GM23338 (cell line): ENCODE measurements around the gene NLGN1. TPM values are rescaled to one million over a fixed set of nuclear protein-coding genes. Genes with fewer than 3 reads are reported as not detected.

Experiments used
- ATAC-seq: fragments of 200-7000 bp; cut with Tn5 transposase; 3 replicates; pipeline ENCODE4 v1.9.1; 2020
- DNase-seq: peaks from one replicate; pipeline ENCODE4 v3.0.0-alpha.2; 2015; ENCODE audit warnings: low spot score
- H2AFZ ChIP-seq: fragments of 200-600 bp; sonication (generic); 2 replicates; pipeline ENCODE4 v1.8.0; 2016; ENCODE audit warnings: antibody characterized with exemption, mild to moderate bottlenecking, moderate library complexity
- H3F3A ChIP-seq: fragments of 200-600 bp; sonication (generic); replicated peaks from 2 replicates; pipeline ENCODE4 v1.8.0; 2017; ENCODE audit warnings: antibody characterized with exemption, mixed run types, low read depth
- H3K27ac ChIP-seq: fragments of 200-600 bp; sonication (generic); 2 replicates; pipeline ENCODE4 v1.6.1; 2016; ENCODE audit warnings: low read depth
- H3K27me3 ChIP-seq: fragments of 200-600 bp; sonication (generic); 2 replicates; pipeline ENCODE4 v1.8.0; 2016; ENCODE audit warnings: mild to moderate bottlenecking, mixed run types, moderate library complexity; ENCODE audit not compliant: insufficient read depth
- H3K36me3 ChIP-seq: fragments of 200-600 bp; sonication (generic); 2 replicates; pipeline ENCODE4 v1.8.0; 2016; ENCODE audit warnings: mild to moderate bottlenecking; ENCODE audit not compliant: insufficient read depth
- H3K4me1 ChIP-seq: fragments of 200-600 bp; sonication (generic); 2 replicates; pipeline ENCODE4 v1.8.0; 2016; ENCODE audit warnings: mild to moderate bottlenecking, moderate library complexity; ENCODE audit not compliant: insufficient read depth
- H3K4me2 ChIP-seq: fragments of 200-600 bp; sonication (generic); 2 replicates; pipeline ENCODE4 v1.7.1; 2017; ENCODE audit warnings: mixed run types
- H3K4me3 ChIP-seq: fragments of 200-600 bp; sonication (generic); 2 replicates; pipeline ENCODE4 v1.6.1; 2016; ENCODE audit warnings: mixed run types
- H3K79me2 ChIP-seq: fragments of 200-600 bp; sonication (generic); replicated peaks from 2 replicates; pipeline ENCODE4 v1.8.0; 2017; ENCODE audit warnings: mild to moderate bottlenecking; ENCODE audit not compliant: insufficient read depth
- H3K9me2 ChIP-seq: fragments of 200-600 bp; sonication (generic); 2 replicates; pipeline ENCODE4 v1.8.0; 2017; ENCODE audit not compliant: insufficient read depth
- H4K20me1 ChIP-seq: fragments of 200-600 bp; sonication (generic); replicated peaks from 2 replicates; pipeline ENCODE4 v1.8.0; 2017; ENCODE audit warnings: mild to moderate bottlenecking; ENCODE audit not compliant: insufficient read depth
- H3K27ac Mint-ChIP-seq: 2 replicates; pipeline ENCODE4 v1.8.0; 2020; ENCODE audit warnings: inconsistent platforms, mild to moderate bottlenecking, moderate library complexity, mixed read lengths
- H3K27me3 Mint-ChIP-seq: 3 replicates; pipeline ENCODE4 v1.8.0; 2022; ENCODE audit warnings: low read depth, mild to moderate bottlenecking, moderate library complexity, mixed read lengths, inconsistent platforms; ENCODE audit not compliant: insufficient read depth, poor library complexity
- H3K36me3 Mint-ChIP-seq: 3 replicates; pipeline ENCODE4 v1.8.0; 2021; ENCODE audit warnings: low read depth, mild to moderate bottlenecking, inconsistent platforms, moderate library complexity, mixed read lengths
- H3K4me1 Mint-ChIP-seq: 3 replicates; pipeline ENCODE4 v1.8.0; 2020; ENCODE audit warnings: mild to moderate bottlenecking, inconsistent platforms, mixed read lengths
- H3K4me3 Mint-ChIP-seq: 3 replicates; pipeline ENCODE4 v1.8.0; 2021; ENCODE audit warnings: moderate library complexity, mild to moderate bottlenecking, inconsistent platforms, mixed read lengths
- H3K9me3 Mint-ChIP-seq: 3 replicates; pipeline ENCODE4 v1.8.0; 2020; ENCODE audit warnings: moderate library complexity, mild to moderate bottlenecking, inconsistent platforms, mixed read lengths
- CREB1 ChIP-seq: fragments of 250-450 bp; sonication (Bioruptor Pico); IDR thresholded peaks from 2 replicates; pipeline ENCODE4 v1.5.0; 2020; ENCODE audit warnings: low read depth, mild to moderate bottlenecking, moderate library complexity
- ETS1 ChIP-seq: IDR thresholded peaks from 2 replicates; pipeline ENCODE4 v1.6.1; 2016; ENCODE audit warnings: antibody characterized with exemption
- EZH2 ChIP-seq: fragments of 200-600 bp; sonication (generic); IDR thresholded peaks from one replicate; pipeline ENCODE4 v1.8.0; 2017; ENCODE audit warnings: antibody characterized with exemption, mild to moderate bottlenecking, low read depth; ENCODE audit not compliant: unreplicated experiment
- EZH2phosphoT487 ChIP-seq: fragments of 200-600 bp; sonication (generic); IDR thresholded peaks from one replicate; pipeline ENCODE4 v1.8.1; 2018; ENCODE audit warnings: antibody characterized with exemption; ENCODE audit not compliant: unreplicated experiment
- JUNB ChIP-seq: IDR thresholded peaks from one replicate; pipeline ENCODE4 v1.6.1; 2016; ENCODE audit warnings: antibody characterized with exemption; ENCODE audit not compliant: unreplicated experiment
- NANOG ChIP-seq: IDR thresholded peaks from 2 replicates; pipeline ENCODE4 v1.6.1; 2016; ENCODE audit warnings: antibody characterized with exemption, borderline replicate concordance
- POLR2AphosphoS5 ChIP-seq: IDR thresholded peaks from 2 replicates; pipeline ENCODE4 v1.6.1; 2016; ENCODE audit warnings: antibody characterized with exemption, low read depth
- REST ChIP-seq: IDR thresholded peaks from one replicate; pipeline ENCODE4 v1.6.1; 2018; ENCODE audit warnings: antibody characterized with exemption; ENCODE audit not compliant: unreplicated experiment
- STAT1 ChIP-seq: IDR thresholded peaks from one replicate; pipeline ENCODE4 v1.6.1; 2016; ENCODE audit warnings: antibody characterized with exemption; ENCODE audit not compliant: unreplicated experiment
- ZNF114 ChIP-seq: fragments of 250-450 bp; sonication (Bioruptor Pico); IDR thresholded peaks from 2 replicates; pipeline ENCODE4 v1.5.0; 2020; ENCODE audit warnings: mild to moderate bottlenecking, moderate library complexity
- ZNF331 ChIP-seq: fragments of 250-450 bp; sonication (Bioruptor Pico); IDR thresholded peaks from 2 replicates; pipeline ENCODE4 v1.5.0; 2020; ENCODE audit warnings: low read depth, mild to moderate bottlenecking, moderate library complexity
- ZNF462 ChIP-seq: fragments of 250-450 bp; sonication (Bioruptor Pico); IDR thresholded peaks from 2 replicates; pipeline ENCODE4 v1.5.0; 2020; ENCODE audit warnings: mild to moderate bottlenecking, moderate library complexity
- polyA plus RNA-seq: library from polyadenylated mRNA; unstranded; fragments of >200 nt; fragmentation: Nextera tagmentation; extraction: Ambion mirVana; gene quantifications from 2 replicates; pipeline ENCODE4 v1.2.1, GENCODE V29; 2016
- total RNA-seq: library from RNA; depleted of rRNA; stranded (reverse); fragments of >200 nt; shearing (Covaris generic); gene quantifications from 2 replicates; pipeline ENCODE4 v1.2.3, GENCODE V29; 2014
- TF ChIP-seq, protein P1 (sequence below), 2 experiments: fragments of 200-600 bp in 1 of 2; sonication (generic) in 1 of 2; conservative IDR thresholded peaks; 2 replicates each; pipeline versions ENCODE4 v1.5.1 to v1.6.1; 2016 to 2017; ENCODE audit warnings: antibody characterized with exemption in 2 of 2, low read depth in 2 of 2, mild to moderate bottlenecking in 2 of 2, moderate library complexity in 1 of 2

Gene NLGN1
- total and polyA plus RNA-seq, 2 experiments from 2014 or later, result 6.5 to 18.6 TPM

GRCh38 chr3:173743111-173743510, 345.6 kb downstream of the NLGN1 start (continued):
- TF ChIP-seq ZNF462 (no peak), EZH2phosphoT487 (no peak), CREB1 (CRISPR knock-in tag) (no peak)

DNA sequence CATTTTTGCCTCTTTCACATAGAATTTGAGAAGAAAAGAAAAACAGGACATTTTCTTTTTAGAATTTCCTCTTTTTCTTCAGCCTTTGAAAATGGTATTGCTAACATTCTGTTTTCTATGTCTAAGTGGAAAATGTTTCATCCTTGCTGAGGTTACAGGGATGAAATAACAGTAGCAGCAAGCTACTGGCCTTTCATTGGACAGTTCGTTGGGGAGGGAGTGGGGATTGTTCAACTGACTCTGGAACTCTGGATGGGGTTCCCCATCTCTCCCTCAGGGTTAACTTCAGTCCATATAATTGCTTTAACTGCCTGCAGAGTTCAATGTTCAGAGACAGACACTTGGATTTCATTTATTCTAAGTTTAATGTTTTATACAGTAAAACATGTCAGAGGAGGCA, 346.0 kb downstream of the NLGN1 start:
- H3K27me3 ChIP-seq, result no peaks in the 10 kb centered on the region
- H3K4me1 ChIP-seq, result peaks cover 16% of the 10 kb centered on the region; the same call in 1 of the 2 replicates
- Mint-ChIP-seq H3K36me3 (peaks cover 6% of the 10 kb centered on the region; the same call in 2 of the 3 replicates), H3K4me1 (peaks cover 19% of the 10 kb centered on the region), H3K27me3 (no peaks in the 10 kb centered on the region), H3K27ac (no peak overlapping the region), H3K9me3 (peaks cover 3% of the 10 kb centered on the region; the same call in 1 of the 3 replicates), H3K4me3 (no peak overlapping the region)
- no peak overlapping the region for H3K4me2 ChIP-seq
- H4K20me1 ChIP-seq, result no peaks in the 10 kb centered on the region
- H3K79me2 ChIP-seq, result no peaks in the 10 kb centered on the region
- no peak for ATAC-seq
- H3K36me3 ChIP-seq, result no peaks in the 10 kb centered on the region
- DNase-seq, result no peak
- no peak overlapping the region for H3K4me3 ChIP-seq
- peaks cover 4% of the 10 kb centered on the region for H3K9me2 ChIP-seq
- H2AFZ ChIP-seq, result no peak overlapping the region
- no peak overlapping the region for H3K27ac ChIP-seq
- no peaks in the 10 kb centered on the region for H3F3A ChIP-seq
- no peak for TF ChIP-seq EZH2phosphoT487
- TF ChIP-seq NANOG, result no peak
- TF ChIP-seq ETS1, result no peak
- TF ChIP-seq, protein P1, sequence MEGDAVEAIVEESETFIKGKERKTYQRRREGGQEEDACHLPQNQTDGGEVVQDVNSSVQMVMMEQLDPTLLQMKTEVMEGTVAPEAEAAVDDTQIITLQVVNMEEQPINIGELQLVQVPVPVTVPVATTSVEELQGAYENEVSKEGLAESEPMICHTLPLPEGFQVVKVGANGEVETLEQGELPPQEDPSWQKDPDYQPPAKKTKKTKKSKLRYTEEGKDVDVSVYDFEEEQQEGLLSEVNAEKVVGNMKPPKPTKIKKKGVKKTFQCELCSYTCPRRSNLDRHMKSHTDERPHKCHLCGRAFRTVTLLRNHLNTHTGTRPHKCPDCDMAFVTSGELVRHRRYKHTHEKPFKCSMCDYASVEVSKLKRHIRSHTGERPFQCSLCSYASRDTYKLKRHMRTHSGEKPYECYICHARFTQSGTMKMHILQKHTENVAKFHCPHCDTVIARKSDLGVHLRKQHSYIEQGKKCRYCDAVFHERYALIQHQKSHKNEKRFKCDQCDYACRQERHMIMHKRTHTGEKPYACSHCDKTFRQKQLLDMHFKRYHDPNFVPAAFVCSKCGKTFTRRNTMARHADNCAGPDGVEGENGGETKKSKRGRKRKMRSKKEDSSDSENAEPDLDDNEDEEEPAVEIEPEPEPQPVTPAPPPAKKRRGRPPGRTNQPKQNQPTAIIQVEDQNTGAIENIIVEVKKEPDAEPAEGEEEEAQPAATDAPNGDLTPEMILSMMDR (conservative IDR thresholded peaks at IDR 0.05; ENCODE audit: low read depth in 2 of 2), result no peak
- TF ChIP-seq CREB1 (CRISPR knock-in tag), result no peak
- TF ChIP-seq ZNF331 (CRISPR knock-in tag), result no peak
- no peak for TF ChIP-seq REST
- TF ChIP-seq STAT1, result no peak
- TF ChIP-seq JUNB, result no peak
- no peak for TF ChIP-seq ZNF114 (CRISPR knock-in tag)
- TF ChIP-seq EZH2, result no peak
- TF ChIP-seq POLR2AphosphoS5, result no peak
